HepG2 (cell line): ENCODE measurements around the gene ITIH6. TPM values are rescaled to one million over a fixed set of nuclear protein-coding genes. Genes with fewer than 3 reads are reported as not detected.
"Not testable (repeated sequence)": the region's sequence is repeated elsewhere in the genome, so short reads cannot be mapped to it uniquely, and the experiment has no call there.

Experiments
- ATAC-seq: fragments of 200-7000 bp; cut with Tn5 transposase; 3 replicates; pipeline ENCODE4 v1.9.1; 2020; ENCODE audit warnings: mild to moderate bottlenecking, moderate library complexity
- BruUV-seq: library from RNA; stranded (reverse); fragments of 400-500 nt; replicated peaks from 2 replicates; lab custom pipeline; 2021; lab: Mats Ljungman, UMichigan
- CTCF ChIA-PET: fragments of 300-600 bp; formaldehyde crosslinking; extraction: SDS; loops from one replicate; lab custom pipeline; 2021; ENCODE audit warnings: low total read pairs, inconsistent platforms, low intra/inter-chr PET ratio; lab: Yijun Ruan, JAX
- POLR2A ChIA-PET: fragments of 350-600 bp; sonication (Branson Sonifier 250); formaldehyde crosslinking; loops from one replicate; lab custom pipeline; 2020; ENCODE audit warnings: antibody characterized with exemption, inconsistent platforms; lab: Yijun Ruan, JAX
- DNase-seq: peaks from one replicate; pipeline ENCODE4 v3.0.0-alpha.2; 2015; ENCODE audit warnings: low spot score
- FAIRE-seq: peaks from 3 replicates; lab custom pipeline; 2011; peaks lifted over from hg19 to GRCh38; lab: Jason Lieb, UNC
- H2AFZ ChIP-seq: one replicate; pipeline ENCODE4 v1.6.1; 2011; ENCODE audit warnings: low read length, inconsistent platforms
- H3K27ac ChIP-seq: fragments of 300-600 bp; 3 replicates; pipeline ENCODE4 v1.8.0; 2011; ENCODE audit warnings: mixed run types, mild to moderate bottlenecking, mixed read lengths, low read length, inconsistent platforms; ENCODE audit not compliant: insufficient read depth; ENCODE audit errors: extremely low read length
- H3K27me3 ChIP-seq, 2 experiments: fragments of 200-600 bp in 1 of 2; 2 replicates in 1 of 2; 3 replicates in 1 of 2; pipeline versions ENCODE4 v1.6.0 to v1.8.0; 2011; ENCODE audit warnings: low read length in 2 of 2, mild to moderate bottlenecking in 2 of 2, moderate library complexity in 2 of 2, inconsistent platforms in 1 of 2; ENCODE audit not compliant: insufficient read depth in 2 of 2, control insufficient read depth in 1 of 2
- H3K36me3 ChIP-seq, 2 experiments: fragments of 200-600 bp in 1 of 2; replicated peaks in 1 of 2; 2 replicates in 1 of 2; 3 replicates in 1 of 2; pipeline versions ENCODE4 v1.5.1 to v1.8.0; 2011; ENCODE audit warnings: low read length in 2 of 2, inconsistent platforms in 1 of 2; ENCODE audit not compliant: insufficient read depth in 2 of 2, control insufficient read depth in 1 of 2
- H3K4me1 ChIP-seq: 2 replicates; pipeline ENCODE4 v1.5.1; 2012; ENCODE audit warnings: low read length, inconsistent platforms; ENCODE audit not compliant: insufficient read depth
- H3K4me2 ChIP-seq: 2 replicates; pipeline ENCODE4 v1.6.0; 2011; ENCODE audit warnings: low read depth, low read length, inconsistent platforms
- H3K4me3 ChIP-seq, 3 experiments: fragments of 200-600 bp in 1 of 3; sonication (generic), shearing (Covaris generic) in 1 of 3; replicated peaks in 1 of 3; 2 replicates each; pipeline ENCODE4 v1.5.1; 2011 to 2016; ENCODE audit warnings: low read length in 3 of 3, inconsistent platforms in 2 of 3, low read depth in 2 of 3, mild to moderate bottlenecking in 2 of 3, control low read depth in 1 of 3, mixed read lengths in 1 of 3; ENCODE audit not compliant: insufficient read depth in 1 of 3
- H3K79me2 ChIP-seq: one replicate; pipeline ENCODE4 v1.6.1; 2011; ENCODE audit warnings: low read length, inconsistent platforms; ENCODE audit not compliant: insufficient read depth
- H3K9ac ChIP-seq: 2 replicates; pipeline ENCODE4 v1.6.0; 2011; ENCODE audit warnings: mild to moderate bottlenecking, low read depth, low read length, inconsistent platforms; ENCODE audit not compliant: insufficient read depth
- H3K9me3 ChIP-seq: 2 replicates; pipeline ENCODE4 v1.5.1; 2012; ENCODE audit warnings: mild to moderate bottlenecking, low read length
- H4K20me1 ChIP-seq: 2 replicates; pipeline ENCODE4 v1.6.0; 2011; ENCODE audit warnings: inconsistent platforms, mild to moderate bottlenecking, low read length, moderate library complexity; ENCODE audit not compliant: insufficient read depth
- ATF7-NPFF ChIP-seq: sonication (generic); formaldehyde crosslinking; IDR thresholded peaks from 2 replicates; pipeline ENCODE4 v1.8.1; 2023; ENCODE audit warnings: mild to moderate bottlenecking, low read depth, missing genetic modification reagents, moderate library complexity
- KDM1A ChIP-seq: IDR thresholded peaks from 2 replicates; pipeline ENCODE4 v1.6.1; 2016; ENCODE audit warnings: missing compliant biosample characterization
- MIXL1 ChIP-seq: IDR thresholded peaks from 2 replicates; pipeline ENCODE4 v1.6.1; 2016
- RAD51 ChIP-seq: fragments of 450-650 bp; IDR thresholded peaks from 2 replicates; pipeline ENCODE4 v1.6.1; 2016; ENCODE audit warnings: borderline replicate concordance
- ZNF557 ChIP-seq: sonication (generic); formaldehyde crosslinking; IDR thresholded peaks from 2 replicates; pipeline ENCODE4 v1.4.0; 2020; ENCODE audit warnings: missing genetic modification reagents
- ZNF780A ChIP-seq: sonication (generic); formaldehyde crosslinking; IDR thresholded peaks from 2 replicates; pipeline ENCODE4 v1.8.0; 2022; ENCODE audit warnings: mild to moderate bottlenecking, missing genetic modification reagents, moderate library complexity
- ZSCAN25 ChIP-seq: sonication (generic); formaldehyde crosslinking; IDR thresholded peaks from 2 replicates; pipeline ENCODE4 v1.8.0; 2022; ENCODE audit warnings: mild to moderate bottlenecking, missing genetic modification reagents
- WGBS: methylation state at CpG from one replicate; pipeline ENCODE4 v1.1.6; 2017; ENCODE audit warnings: low lambda C conversion rate; 5-methylcytosine and 5-hydroxymethylcytosine counted together
- in situ Hi-C: cut with HindIII; loops from 2 replicates; pipeline ENCODE4 v1.10.0; 2017; ENCODE audit warnings: low pct_unique_long_range_greater_than_20kb; ENCODE audit not compliant: extremely low pct_ligation_motif_present
- intact Hi-C: fragments of 100-400 bp; cut with micrococcal nuclease; formaldehyde crosslinking; loops from one replicate; pipeline ENCODE4 v1.10.0; 2022; ENCODE audit not compliant: unreplicated experiment
- polyA plus RNA-seq, 8 experiments: library from polyadenylated mRNA; depleted of rRNA in 3 of 8; stranded (reverse) in 7 of 8; unstranded in 1 of 8; fragments of >200 nt; fragmentation: Illumina TruSeq in 4 of 8; extraction: Trizol in 4 of 8; gene quantifications; 2 replicates each; pipeline versions ENCODE4 v1.2.1 to v1.2.3, GENCODE V29; 2011 to 2016; ENCODE audit warnings: low read depth in 4 of 8, missing spikeins in 1 of 8, mixed read lengths in 1 of 8; ENCODE audit not compliant: insufficient read depth in 1 of 8
- total RNA-seq, 5 experiments: library from RNA; depleted of rRNA; stranded (reverse); fragments of >200 nt; fragmentation: Illumina TruSeq; extraction: Trizol; gene quantifications; 2 replicates each; pipeline ENCODE4 v1.2.3, GENCODE V29; 2016; ENCODE audit warnings: low read depth in 1 of 5
- TF ChIP-seq, protein P1 (sequence below): sonication (generic); formaldehyde crosslinking; IDR thresholded peaks from 2 replicates; pipeline ENCODE4 v1.4.0; 2020; ENCODE audit warnings: missing genetic modification reagents, borderline replicate concordance

The ITIH6 gene
- total and polyA plus RNA-seq, 2 of the 13 experiments (the other 11 are each of a cell fraction or from before 2014, with no cell fraction given): not detected

DNA sequence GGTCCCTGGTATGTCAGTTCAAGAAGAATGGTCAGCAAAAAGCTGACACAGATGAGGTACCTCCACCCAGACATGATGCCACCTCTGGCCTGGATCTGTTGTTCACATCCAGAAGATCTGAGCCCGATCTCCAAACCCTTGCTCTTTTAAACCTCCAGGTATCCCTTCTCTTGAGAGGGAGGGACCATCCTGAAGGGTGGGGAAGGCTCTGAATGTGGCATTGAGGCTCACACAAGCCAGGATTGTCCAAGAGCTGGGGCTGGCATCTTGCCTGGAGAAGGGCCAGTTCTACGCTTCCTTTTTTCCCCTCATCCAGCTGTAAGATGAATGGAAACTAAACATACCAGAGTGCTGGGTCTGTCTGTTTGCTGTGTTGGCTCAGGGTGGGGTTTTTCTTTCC is at the start of gene ITIH6 (continued):
- TF ChIP-seq, protein P1, sequence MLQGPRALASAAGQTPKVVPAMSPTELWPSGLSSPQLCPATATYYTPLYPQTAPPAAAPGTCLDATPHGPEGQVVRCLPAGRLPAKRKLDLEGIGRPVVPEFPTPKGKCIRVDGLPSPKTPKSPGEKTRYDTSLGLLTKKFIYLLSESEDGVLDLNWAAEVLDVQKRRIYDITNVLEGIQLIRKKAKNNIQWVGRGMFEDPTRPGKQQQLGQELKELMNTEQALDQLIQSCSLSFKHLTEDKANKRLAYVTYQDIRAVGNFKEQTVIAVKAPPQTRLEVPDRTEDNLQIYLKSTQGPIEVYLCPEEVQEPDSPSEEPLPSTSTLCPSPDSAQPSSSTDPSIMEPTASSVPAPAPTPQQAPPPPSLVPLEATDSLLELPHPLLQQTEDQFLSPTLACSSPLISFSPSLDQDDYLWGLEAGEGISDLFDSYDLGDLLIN (CRISPR knock-in tag): no peak
- TF ChIP-seq ATF7-NPFF (no peak), MIXL1 (CRISPR knock-in tag) (no peak), ZSCAN25 (no peak), ZNF780A (CRISPR knock-in tag) (no peak), KDM1A (CRISPR knock-in tag) (no peak), ZNF557 (CRISPR knock-in tag) (no peak)

- ATAC-seq, CTCF ChIA-PET: not testable (repeated sequence)
Measured at GRCh38 chrX:54847700-54848099, 49.6 kb upstream of the ITIH6 start.

DNA sequence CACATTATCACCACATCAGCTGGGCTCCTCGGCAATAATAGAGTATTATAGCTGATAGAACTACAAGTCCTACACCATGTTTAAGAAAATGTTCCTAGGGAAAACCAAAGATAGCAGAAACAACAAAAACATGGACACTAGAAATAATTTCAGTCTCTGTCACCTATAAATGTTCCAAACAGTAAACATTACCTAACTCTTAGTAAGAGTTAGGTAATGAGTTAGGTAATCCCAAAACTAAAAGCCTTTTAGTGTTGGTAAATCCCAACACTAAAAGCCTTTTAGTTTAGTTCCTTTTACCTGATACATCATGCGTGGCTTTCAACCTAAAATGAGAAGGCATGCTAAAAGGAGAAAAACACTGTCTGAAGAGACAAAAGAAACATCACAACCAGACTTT is 45.0 kb upstream of the ITIH6 start:
- ATAC-seq: no peak
- no peak overlapping the region for H3K9ac ChIP-seq
- no peak overlapping the region for H2AFZ ChIP-seq
- no peaks in the 10 kb centered on the region for H3K4me1 ChIP-seq
- intact Hi-C loops: no loop called here
- H3K79me2 ChIP-seq: no peaks in the 10 kb centered on the region
- CTCF ChIA-PET: no interaction called here
- no peaks in the 10 kb centered on the region for H3K9me3 ChIP-seq
- 0% methylated on average over 2 of the region's 2 CpGs for WGBS
- no peaks in the 10 kb centered on the region for H3K27me3 ChIP-seq
- H3K4me3 ChIP-seq: no peak overlapping the region
- no peaks in the 10 kb centered on the region for H3K36me3 ChIP-seq
- no peaks in the 10 kb centered on the region for H4K20me1 ChIP-seq
- no peak overlapping the region for H3K27ac ChIP-seq
- no peak for FAIRE-seq
- no peak overlapping the region for H3K4me2 ChIP-seq
- POLR2A ChIA-PET: no interaction called here
- in situ Hi-C loops: no loop called here
- TF ChIP-seq RAD51: no peak
- no peak for DNase-seq
- no TSS peak for BruUV-seq

More at GRCh38 chrX:54847700-54848099, 49.6 kb upstream of the ITIH6 start:
- H3K79me2 ChIP-seq, BruUV-seq, H4K20me1 ChIP-seq, H2AFZ ChIP-seq, H3K4me3 ChIP-seq, H3K4me2 ChIP-seq, FAIRE-seq, H3K36me3 ChIP-seq, H3K27me3 ChIP-seq, H3K9me3 ChIP-seq, H3K4me1 ChIP-seq, DNase-seq, H3K27ac ChIP-seq, intact Hi-C loops, in situ Hi-C loops, H3K9ac ChIP-seq, POLR2A ChIA-PET: not testable (repeated sequence)
- 0% methylated on average over 2 of the region's 2 CpGs for WGBS
